T-helper 2 cell treated with Interferon-gamma antibody and Interleukin-4, amounts not matched to agents 100 ng/mL and 5 ng/mL, for 36 hours (primary cell): ENCODE measurements around the gene FBN1. TPM values are rescaled to one million over a fixed set of nuclear protein-coding genes. Genes with fewer than 3 reads are reported as not detected.

Source experiments
- intact Hi-C: fragments of 100-400 bp; cut with micrococcal nuclease; formaldehyde crosslinking; loops from one replicate; pipeline ENCODE4 v1.15.1; 2023
- total RNA-seq: library from RNA; stranded (reverse); gene quantifications from 2 replicates; pipeline ENCODE4 v1.2.3, GENCODE V29; 2022

The FBN1 gene
- total RNA-seq, 1 donor from 2014 or later = 1.1 TPM

DNA sequence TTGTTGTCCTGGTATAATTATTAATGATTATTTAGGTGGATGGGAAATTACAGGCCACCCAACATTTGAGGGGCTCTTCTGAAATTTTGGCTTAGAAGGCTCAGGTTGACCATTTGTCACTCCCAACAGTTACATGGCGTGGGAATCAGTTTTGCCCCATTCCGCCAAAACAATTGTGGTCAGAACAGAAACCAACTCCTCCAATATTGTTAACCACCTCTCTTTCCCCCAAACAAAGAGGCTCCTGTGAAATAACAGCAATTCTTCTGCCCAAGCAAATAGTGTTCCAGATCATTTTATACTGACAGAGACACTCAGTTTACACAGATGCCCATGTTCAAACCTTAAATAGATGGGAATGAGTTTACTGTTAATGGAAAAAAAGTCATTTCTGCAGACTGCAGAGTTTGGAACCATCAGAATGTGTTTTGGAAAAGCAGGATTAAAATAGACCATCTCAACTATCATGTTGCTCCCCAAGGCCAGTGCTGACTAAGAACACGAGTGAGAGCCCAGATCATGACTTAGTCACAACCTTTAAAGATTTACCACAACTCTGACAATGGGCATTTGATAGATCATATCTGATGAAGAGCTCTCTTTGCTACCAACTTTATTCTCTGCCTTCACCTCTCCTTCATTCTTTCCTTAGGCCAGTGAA is 212.2 kb downstream of the FBN1 start:
- intact Hi-C loops = no loop called here

- intact Hi-C loops = no loop called here
Observed at GRCh38 chr15:48432688-48433087, 212.8 kb downstream of the FBN1 start.

DNA sequence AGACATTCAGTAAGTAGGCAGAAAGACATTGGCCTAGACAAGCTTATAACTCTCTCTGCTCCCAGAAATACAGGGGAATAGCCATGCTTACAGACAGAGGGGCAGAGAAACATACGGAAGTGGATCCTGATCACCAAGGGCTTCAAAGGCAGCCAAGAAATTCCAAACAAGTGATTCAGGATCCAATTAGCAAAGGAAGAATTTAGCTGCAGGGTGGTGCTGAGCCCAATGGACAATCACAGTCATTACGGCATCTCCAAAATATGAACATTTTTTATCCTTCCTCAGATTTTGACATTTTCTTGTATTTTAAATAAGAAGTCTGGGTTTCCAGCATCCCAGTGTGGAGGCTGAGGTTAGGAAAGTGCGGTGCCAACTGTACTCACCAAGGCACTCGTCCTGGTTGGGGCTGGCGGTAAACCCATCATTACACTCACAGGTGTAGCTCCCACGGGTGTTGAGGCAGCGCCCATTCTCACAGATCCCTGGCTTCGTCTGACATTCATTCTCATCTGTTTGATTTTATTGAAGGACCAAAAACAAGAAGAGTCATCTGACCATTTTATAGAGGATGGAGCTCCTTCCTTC is 217.5 kb downstream of the FBN1 start:
- intact Hi-C loops = no loop called here

- intact Hi-C loops = no loop called here
Observed at GRCh38 chr15:48427479-48427878, 218.0 kb downstream of the FBN1 start.

GRCh38 chr15:48426941-48427340 is 218.6 kb downstream of the FBN1 start:
- intact Hi-C loops = no loop called here

DNA sequence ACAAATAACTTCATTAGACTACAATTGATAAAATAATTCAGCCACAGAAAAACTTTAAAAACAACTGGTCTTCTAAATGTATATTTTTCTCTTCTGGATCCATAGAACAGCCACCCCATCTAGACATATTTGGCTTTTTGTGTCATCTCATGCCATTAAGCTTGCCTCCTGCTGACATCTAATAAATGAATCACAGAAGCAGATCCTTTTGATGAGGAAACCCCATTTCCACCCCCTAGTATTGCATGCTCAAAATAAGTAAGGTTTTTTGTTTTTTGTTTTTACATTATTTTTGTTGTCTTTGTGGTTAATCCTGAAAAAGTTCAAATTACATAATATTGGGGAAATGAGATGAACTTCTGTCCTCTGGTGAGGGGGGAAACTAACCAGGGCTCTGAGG is 219.5 kb downstream of the FBN1 start:
- intact Hi-C loops = no loop called here

DNA sequence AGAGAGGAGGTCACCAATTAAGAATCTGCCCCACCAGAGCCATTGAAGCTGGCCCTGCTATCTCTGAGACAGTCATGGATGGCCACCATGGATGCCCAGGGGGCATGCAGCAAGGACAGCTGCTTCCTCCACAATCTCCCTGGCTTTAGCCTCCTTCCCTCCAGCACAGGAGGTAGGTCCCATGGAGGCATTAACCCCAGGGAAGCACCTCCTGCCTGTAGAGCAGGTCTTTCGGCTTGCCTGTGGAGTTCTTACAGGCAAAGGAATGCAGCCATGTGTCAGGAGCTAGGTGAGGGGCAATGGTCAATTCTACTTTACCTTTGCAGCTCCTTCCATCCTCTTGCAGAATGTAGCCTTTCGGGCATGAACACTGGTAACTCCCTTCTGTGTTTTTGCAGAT is 220.5 kb downstream of the FBN1 start:
- intact Hi-C loops = no loop called here

GRCh38 chr15:48423896-48424475 is 221.5 kb downstream of the FBN1 start:
- intact Hi-C loops = no loop called here

DNA sequence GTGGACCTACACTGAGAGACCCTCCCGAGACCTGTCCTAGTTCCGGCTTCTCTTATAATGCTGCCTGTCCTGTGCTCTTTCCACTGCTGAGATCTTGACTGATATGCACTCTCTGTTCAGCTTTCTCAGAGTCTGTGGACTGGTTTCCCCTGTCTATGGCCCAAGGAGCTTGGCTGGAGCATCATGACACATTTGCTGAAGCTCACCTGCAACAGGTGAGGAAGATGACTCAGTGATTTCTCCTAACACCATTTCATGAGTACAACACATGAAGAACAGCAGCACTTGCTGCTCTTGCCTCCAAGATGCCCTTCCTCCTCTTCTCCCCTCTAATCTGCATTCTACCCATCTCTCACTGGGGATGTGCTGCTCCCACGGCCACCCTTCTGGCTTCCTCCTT is 222.2 kb downstream of the FBN1 start:
- intact Hi-C loops = no loop called here

GRCh38 chr15:48422401-48422800 is 223.1 kb downstream of the FBN1 start:
- intact Hi-C loops = no loop called here

DNA sequence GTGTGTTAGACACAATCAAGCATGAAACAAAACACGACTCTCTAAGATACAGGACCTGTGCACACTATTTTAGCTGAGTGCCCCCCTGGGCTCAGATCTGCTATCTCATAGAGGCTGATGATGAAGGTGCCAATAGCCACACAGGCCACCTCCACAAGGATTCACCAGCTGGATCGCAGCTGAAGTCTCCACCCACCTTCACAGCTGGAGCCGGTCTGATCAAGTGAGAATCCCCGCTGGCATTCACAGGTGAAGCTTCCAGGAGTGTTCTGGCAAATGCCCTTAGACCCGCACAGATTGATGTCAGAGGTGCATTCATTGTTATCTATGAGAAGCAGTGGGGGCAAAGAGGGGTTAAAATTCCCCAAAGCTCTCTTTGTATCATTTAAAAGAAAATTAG is 224.1 kb downstream of the FBN1 start:
- intact Hi-C loops = no loop called here

GRCh38 chr15:48419896-48420295 is 225.6 kb downstream of the FBN1 start:
- intact Hi-C loops = no loop called here

DNA sequence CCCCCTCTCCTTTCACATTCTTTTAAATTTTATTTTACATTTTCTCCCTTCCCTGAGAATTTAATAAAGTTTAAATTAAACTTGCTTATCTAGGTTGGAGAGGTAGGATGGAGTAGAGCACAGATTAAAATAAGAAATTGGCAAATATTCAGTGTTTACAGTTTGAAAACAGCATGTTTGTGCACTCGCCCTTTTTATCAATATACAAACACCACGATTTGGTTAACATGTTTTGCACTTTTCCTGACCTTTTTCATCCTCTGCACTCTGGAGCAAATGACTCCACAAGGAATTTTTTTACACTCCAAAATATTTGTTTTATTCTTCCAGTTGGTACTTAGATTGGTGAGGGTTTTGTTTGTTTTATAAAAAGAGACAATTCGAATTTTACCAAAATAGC is 227.2 kb downstream of the FBN1 start:
- intact Hi-C loops = no loop called here

GRCh38 chr15:48416301-48416700 is 229.2 kb downstream of the FBN1 start:
- intact Hi-C loops = no loop called here

GRCh38 chr15:48415036-48415886 is 230.2 kb downstream of the FBN1 start:
- intact Hi-C loops = no loop called here

DNA sequence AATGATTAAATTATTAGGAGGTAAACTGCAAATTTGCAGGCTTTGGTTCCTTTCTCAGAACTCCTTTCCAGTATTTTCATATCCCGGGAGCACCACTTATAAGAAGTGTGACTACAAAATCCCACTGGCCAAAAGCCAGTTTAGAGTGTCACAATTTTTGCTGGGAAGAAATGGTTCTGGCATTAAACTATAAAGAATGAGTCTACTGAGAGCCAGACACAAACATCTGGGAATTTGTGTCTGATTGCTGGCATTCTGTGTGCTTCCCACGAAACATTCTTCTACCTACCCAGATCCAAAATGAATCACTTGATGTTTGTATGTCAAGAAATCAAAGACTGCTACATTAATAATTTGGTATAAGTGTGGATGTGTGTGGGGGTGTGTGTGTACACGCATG is 231.5 kb downstream of the FBN1 start:
- intact Hi-C loops = no loop called here

GRCh38 chr15:48413304-48413703 is 232.2 kb downstream of the FBN1 start:
- intact Hi-C loops = no loop called here

GRCh38 chr15:48411971-48412591 is 233.4 kb downstream of the FBN1 start:
- intact Hi-C loops = no loop called here

DNA sequence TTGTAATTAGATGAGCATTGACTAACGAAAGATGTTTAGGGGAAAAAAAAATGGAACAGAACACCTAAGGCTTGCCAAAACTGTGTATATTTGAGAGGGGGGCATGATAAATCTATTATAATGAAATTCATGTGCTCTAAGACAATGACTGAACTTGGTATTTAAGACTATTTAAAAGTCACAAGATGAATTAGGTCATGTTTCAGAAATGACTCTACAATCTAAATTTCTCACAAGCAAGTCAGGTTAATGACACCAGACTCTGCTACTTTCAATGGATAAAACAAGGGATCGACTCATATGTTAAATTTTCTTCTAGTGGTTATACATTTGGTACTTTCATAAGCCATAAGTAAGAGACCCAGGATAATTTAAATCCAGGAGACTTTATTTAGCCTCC is 235.9 kb downstream of the FBN1 start:
- intact Hi-C loops = no loop called here

DNA sequence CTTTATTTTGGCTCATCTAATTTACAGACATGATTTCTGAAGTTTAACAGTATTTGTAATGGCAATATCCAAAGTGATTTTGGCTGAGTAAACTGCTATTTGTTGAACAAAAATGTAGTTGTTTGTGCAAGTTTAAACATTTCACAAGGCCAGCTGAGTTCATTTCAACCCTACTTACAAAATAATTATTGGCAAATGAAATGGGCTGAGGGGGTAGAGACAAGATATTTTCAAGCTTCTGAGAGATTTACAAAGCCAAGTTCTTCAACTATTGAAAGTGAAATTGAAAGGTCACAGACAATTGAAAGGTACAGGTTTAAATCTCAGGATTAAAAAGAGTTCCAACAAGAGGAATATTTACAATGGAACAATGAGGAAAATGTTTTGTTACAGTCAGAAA is 237.2 kb downstream of the FBN1 start:
- intact Hi-C loops = no loop called here

DNA sequence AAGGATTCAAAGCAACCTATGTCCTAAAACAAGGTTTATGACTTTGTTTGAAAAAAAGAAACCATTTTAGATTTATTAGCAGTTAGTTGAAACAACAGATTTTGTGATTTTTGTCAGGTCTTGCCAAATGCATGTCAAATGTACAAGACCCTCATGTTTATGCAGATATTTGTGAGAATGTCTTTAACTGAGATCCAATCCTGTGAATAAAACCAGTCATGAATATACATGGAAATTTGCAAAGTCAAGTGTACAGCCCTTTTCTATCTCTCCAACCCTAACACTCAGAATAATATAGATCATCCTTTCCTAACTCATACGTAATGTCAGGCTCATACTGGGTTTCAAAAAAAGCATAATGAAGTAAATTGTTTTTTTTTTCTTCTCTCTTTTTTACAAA is 237.9 kb downstream of the FBN1 start:
- intact Hi-C loops = no loop called here

DNA sequence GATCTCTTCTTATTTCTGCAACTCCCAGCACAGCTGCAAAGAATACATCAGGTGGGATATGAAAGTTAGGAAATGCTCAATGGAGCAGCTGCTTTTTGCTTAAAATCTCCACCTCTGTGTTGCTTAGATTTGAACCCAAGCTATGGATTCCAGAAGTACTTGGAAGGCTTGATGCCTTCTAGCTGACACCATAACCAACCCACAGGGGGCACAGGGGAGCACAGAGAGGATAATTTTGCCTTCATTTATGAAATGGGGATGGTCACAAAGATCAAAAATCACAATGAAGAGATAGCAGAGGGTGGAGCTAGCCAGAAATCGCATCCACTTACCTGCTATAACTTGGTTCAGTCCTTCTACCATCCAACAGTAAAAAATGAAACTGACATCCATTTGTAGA is 238.6 kb downstream of the FBN1 start:
- intact Hi-C loops = no loop called here
